Measurements from ENCODE around the gene MSI2.

The MSI2 gene

DNA sequence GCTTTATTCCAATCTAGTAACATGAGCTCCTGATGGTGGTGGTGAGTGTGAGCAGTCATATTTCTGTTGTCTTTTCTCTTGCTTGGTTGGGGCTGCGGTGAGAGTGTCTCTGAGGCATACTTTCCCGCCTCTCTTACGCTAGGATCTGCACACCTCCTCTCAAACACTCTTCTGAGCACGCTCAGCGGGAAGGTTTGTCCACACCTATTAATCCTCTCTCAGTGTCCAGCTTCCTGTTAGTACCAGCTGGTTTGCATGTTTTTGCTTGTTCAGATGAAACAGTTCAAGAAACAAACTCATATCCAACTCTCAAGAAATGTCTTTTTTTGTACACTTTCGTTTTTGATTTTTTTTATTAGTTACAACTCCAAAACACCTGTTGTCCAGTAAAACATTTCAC is 399.2 kb downstream of the MSI2 start:
- no peak overlapping the region for H3K23ac ChIP-seq (ENCODE audit: low read depth, low read length, poor library complexity)
- H3K4me3 ChIP-seq (ENCODE audit: low read length in 2 of 2), result no peak overlapping the region
- no peak overlapping the region for H3K4ac ChIP-seq (ENCODE audit: low read length)
- WGBS, 2 donors (ENCODE audit: extremely low coverage in 2 of 2, insufficient read length in 2 of 2, insufficient replicate concordance in 1 of 2), result no CpG with 5 or more reads among the region's 6 CpGs
- H4K91ac ChIP-seq (ENCODE audit: low read depth, low read length, poor library complexity), result no peak overlapping the region
- no peaks in the 10 kb centered on the region for H3K79me1 ChIP-seq (ENCODE audit: low read depth, low read length)
- H3K9ac ChIP-seq (ENCODE audit: low read depth, low read length, poor library complexity), result no peak overlapping the region
- no peaks in the 10 kb centered on the region for H3K9me3 ChIP-seq (replicated peaks in 1 of 2; ENCODE audit: control insufficient read depth in 2 of 2, insufficient read depth in 1 of 2, low read depth in 1 of 2, low read length in 2 of 2)
- H2BK12ac ChIP-seq (ENCODE audit: low read length), result no peak overlapping the region
- peaks cover 4 to 10% of the 10 kb centered on the region in 2 donors for H3K4me1 ChIP-seq (ENCODE audit: control insufficient read depth in 2 of 2, insufficient read depth in 1 of 2, low read depth in 1 of 2, low read length in 2 of 2)
- no peak overlapping the region for H3K14ac ChIP-seq (ENCODE audit: low read length)
- no peak overlapping the region for H3K27ac ChIP-seq (replicated peaks; ENCODE audit: low read length)
- H3K27me3 ChIP-seq (ENCODE audit: control insufficient read depth in 3 of 3, insufficient read depth in 3 of 3, low read depth in 1 of 3, low read length in 3 of 3), result no peaks in the 10 kb centered on the region
- no peak overlapping the region for H2AK5ac ChIP-seq (ENCODE audit: low read depth, low read length)
- H2AFZ ChIP-seq (ENCODE audit: low read length), result no peak overlapping the region
- H3K4me2 ChIP-seq (ENCODE audit: insufficient read depth, low read length, poor library complexity, severe bottlenecking), result no peak overlapping the region
- no peak for DNase-seq (ENCODE audit: low spot score)
- H2BK15ac ChIP-seq (ENCODE audit: low read length), result no peak overlapping the region
- H2BK120ac ChIP-seq (ENCODE audit: low read depth, low read length), result no peak overlapping the region
- H3K18ac ChIP-seq (ENCODE audit: low read length), result no peak overlapping the region
- H2BK5ac ChIP-seq (ENCODE audit: low read length), result no peak overlapping the region
- H3K36me3 ChIP-seq (replicated peaks in 1 of 2; ENCODE audit: control insufficient read depth in 2 of 2, insufficient read depth in 2 of 2, low read length in 2 of 2), result peaks cover 10 to 82% of the 10 kb centered on the region in 2 donors
- H4K8ac ChIP-seq (ENCODE audit: low read depth, low read length), result no peak overlapping the region

GRCh38 chr17:57657211-57657610 is 400.9 kb downstream of the MSI2 start:
- WGBS, 2 donors (ENCODE audit: extremely low coverage in 2 of 2, insufficient read length in 2 of 2, insufficient replicate concordance in 1 of 2), result no CpG with 5 or more reads among the region's 2 CpGs

DNA sequence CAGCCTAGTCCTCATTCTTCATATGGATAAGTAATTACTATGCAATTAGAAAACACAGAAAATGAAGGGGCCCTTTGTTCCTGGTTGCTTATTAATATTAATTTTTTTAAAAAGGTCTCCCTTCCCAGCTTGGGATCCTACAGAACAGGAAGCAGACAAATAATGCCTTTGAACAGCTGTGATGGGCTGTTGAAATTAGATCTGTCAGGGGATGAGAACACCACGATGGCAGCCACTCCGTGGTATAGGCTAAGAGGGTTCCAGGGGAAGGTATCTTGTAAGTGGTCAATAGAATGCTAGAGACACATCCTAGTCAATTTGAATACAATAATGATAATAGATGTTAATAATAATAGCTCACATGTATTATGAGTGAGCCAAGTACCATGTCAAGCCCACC is 405.7 kb downstream of the MSI2 start:
- no peak overlapping the region for H4K91ac ChIP-seq (ENCODE audit: low read depth, low read length, poor library complexity)
- no peak overlapping the region for H2AK5ac ChIP-seq (ENCODE audit: low read depth, low read length)
- no peak overlapping the region for H3K4ac ChIP-seq (ENCODE audit: low read length)
- peaks cover 34 to 36% of the 10 kb centered on the region in 2 donors for H3K4me1 ChIP-seq (ENCODE audit: control insufficient read depth in 2 of 2, insufficient read depth in 1 of 2, low read depth in 1 of 2, low read length in 2 of 2)
- H3K4me3 ChIP-seq (ENCODE audit: low read length in 2 of 2), result no peak overlapping the region
- H3K23ac ChIP-seq (ENCODE audit: low read depth, low read length, poor library complexity), result no peak overlapping the region
- H3K27ac ChIP-seq (replicated peaks; ENCODE audit: low read length), result no peak overlapping the region
- H4K8ac ChIP-seq (ENCODE audit: low read depth, low read length), result no peak overlapping the region
- H3K9me3 ChIP-seq (replicated peaks in 1 of 2; ENCODE audit: control insufficient read depth in 2 of 2, insufficient read depth in 1 of 2, low read depth in 1 of 2, low read length in 2 of 2), result no peaks in the 10 kb centered on the region
- H3K9ac ChIP-seq (ENCODE audit: low read depth, low read length, poor library complexity), result no peak overlapping the region
- H3K36me3 ChIP-seq (replicated peaks in 1 of 2; ENCODE audit: control insufficient read depth in 2 of 2, insufficient read depth in 2 of 2, low read length in 2 of 2), result peaks cover 3 to 39% of the 10 kb centered on the region in 2 donors
- no peak overlapping the region for H2BK5ac ChIP-seq (ENCODE audit: low read length)
- no peak overlapping the region for H2BK120ac ChIP-seq (ENCODE audit: low read depth, low read length)
- no peak overlapping the region for H2BK15ac ChIP-seq (ENCODE audit: low read length)
- H3K14ac ChIP-seq (ENCODE audit: low read length), result no peak overlapping the region
- H3K27me3 ChIP-seq (ENCODE audit: control insufficient read depth in 3 of 3, insufficient read depth in 3 of 3, low read depth in 1 of 3, low read length in 3 of 3), result no peaks in the 10 kb centered on the region
- H2BK12ac ChIP-seq (ENCODE audit: low read length), result no peak overlapping the region
- H2AFZ ChIP-seq (ENCODE audit: low read length), result no peak overlapping the region
- H3K79me1 ChIP-seq (ENCODE audit: low read depth, low read length), result no peaks in the 10 kb centered on the region
- no peak for DNase-seq (ENCODE audit: low spot score)
- no peak overlapping the region for H3K18ac ChIP-seq (ENCODE audit: low read length)
- no peak overlapping the region for H3K4me2 ChIP-seq (ENCODE audit: insufficient read depth, low read length, poor library complexity, severe bottlenecking)
- WGBS, 2 donors (ENCODE audit: extremely low coverage in 2 of 2, insufficient read length in 2 of 2, insufficient replicate concordance in 1 of 2), result no CpG with 5 or more reads among the region's 2 CpGs

More at GRCh38 chr17:57657211-57657610, 400.9 kb downstream of the MSI2 start:
- no peak overlapping the region for H2AFZ ChIP-seq (ENCODE audit: low read length)
- no peak overlapping the region for H2AK5ac ChIP-seq (ENCODE audit: low read depth, low read length)
- no peak overlapping the region for H3K23ac ChIP-seq (ENCODE audit: low read depth, low read length, poor library complexity)
- H3K14ac ChIP-seq (ENCODE audit: low read length), result no peak overlapping the region
- H4K91ac ChIP-seq (ENCODE audit: low read depth, low read length, poor library complexity), result no peak overlapping the region
- no peak for DNase-seq (ENCODE audit: low spot score)
- no peaks in the 10 kb centered on the region for H3K79me1 ChIP-seq (ENCODE audit: low read depth, low read length)
- no peak overlapping the region for H2BK5ac ChIP-seq (ENCODE audit: low read length)
- H2BK12ac ChIP-seq (ENCODE audit: low read length), result no peak overlapping the region
- no peak overlapping the region for H3K18ac ChIP-seq (ENCODE audit: low read length)
- H2BK15ac ChIP-seq (ENCODE audit: low read length), result no peak overlapping the region
- no peak overlapping the region for H3K4me3 ChIP-seq (ENCODE audit: low read length in 2 of 2)
- H3K4me1 ChIP-seq (ENCODE audit: control insufficient read depth in 2 of 2, insufficient read depth in 1 of 2, low read depth in 1 of 2, low read length in 2 of 2), result peaks cover 15 to 18% of the 10 kb centered on the region in 2 donors
- H3K27me3 ChIP-seq (ENCODE audit: control insufficient read depth in 3 of 3, insufficient read depth in 3 of 3, low read depth in 1 of 3, low read length in 3 of 3), result no peaks in the 10 kb centered on the region
- no peaks in the 10 kb centered on the region for H3K9me3 ChIP-seq (replicated peaks in 1 of 2; ENCODE audit: control insufficient read depth in 2 of 2, insufficient read depth in 1 of 2, low read depth in 1 of 2, low read length in 2 of 2)
- no peak overlapping the region for H3K4me2 ChIP-seq (ENCODE audit: insufficient read depth, low read length, poor library complexity, severe bottlenecking)
- no peak overlapping the region for H3K9ac ChIP-seq (ENCODE audit: low read depth, low read length, poor library complexity)
- peaks cover 10 to 69% of the 10 kb centered on the region in 2 donors for H3K36me3 ChIP-seq (replicated peaks in 1 of 2; ENCODE audit: control insufficient read depth in 2 of 2, insufficient read depth in 2 of 2, low read length in 2 of 2)
- no peak overlapping the region for H2BK120ac ChIP-seq (ENCODE audit: low read depth, low read length)
- H3K27ac ChIP-seq (replicated peaks; ENCODE audit: low read length), result no peak overlapping the region
- H3K4ac ChIP-seq (ENCODE audit: low read length), result no peak overlapping the region
- H4K8ac ChIP-seq (ENCODE audit: low read depth, low read length), result no peak overlapping the region

DNA sequence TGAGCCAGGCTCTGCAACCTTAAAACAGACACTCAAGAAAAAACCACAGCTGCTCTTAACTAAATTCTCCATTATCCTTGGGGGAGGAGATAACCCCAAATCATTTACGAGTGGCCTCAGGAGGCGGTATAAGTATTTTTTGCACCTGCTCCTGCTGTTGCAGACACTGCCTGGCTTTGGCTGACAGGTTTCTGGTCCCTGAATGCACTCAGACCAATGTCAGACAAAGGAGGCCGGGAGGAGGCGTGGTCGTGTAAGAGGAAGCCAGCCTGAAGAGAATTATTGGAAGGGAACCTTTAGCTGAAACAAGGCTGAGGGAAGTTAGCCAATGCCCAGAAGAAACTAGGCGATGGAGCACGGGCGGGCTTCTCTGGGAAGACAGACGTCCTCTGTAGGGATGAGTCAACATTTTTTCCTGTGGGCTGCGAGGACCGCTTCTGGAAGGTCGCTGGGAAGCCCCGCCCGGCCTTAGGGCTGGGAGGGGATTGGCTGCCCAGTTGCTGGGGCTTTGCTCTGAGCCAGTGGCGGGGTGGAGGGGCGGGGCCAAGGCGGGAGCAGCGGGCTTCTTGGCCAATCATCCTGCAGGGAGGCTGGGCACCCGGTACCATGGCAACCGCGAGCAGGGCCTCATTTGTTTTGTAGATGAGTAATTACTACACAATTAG is 406.5 kb downstream of the MSI2 start:
- Histone ChIP-seq H3K36me3 (replicated peaks in 1 of 2; ENCODE audit: control insufficient read depth in 2 of 2, insufficient read depth in 2 of 2, low read length in 2 of 2) (peaks cover 3 to 39% of the 10 kb centered on the region in 2 donors), H2BK12ac (ENCODE audit: low read length) (no peak overlapping the region), H4K8ac (ENCODE audit: low read depth, low read length) (no peak overlapping the region), H3K14ac (ENCODE audit: low read length) (no peak overlapping the region), H2AK5ac (ENCODE audit: low read depth, low read length) (no peak overlapping the region), H3K9me3 (replicated peaks in 1 of 2; ENCODE audit: control insufficient read depth in 2 of 2, insufficient read depth in 1 of 2, low read depth in 1 of 2, low read length in 2 of 2) (peaks cover 0 to 2% of the 10 kb centered on the region in 2 donors), H3K9ac (ENCODE audit: low read depth, low read length, poor library complexity) (no peak overlapping the region), H3K18ac (ENCODE audit: low read length) (peak overlapping the region; percentile 44), H3K4me1 (ENCODE audit: control insufficient read depth in 2 of 2, insufficient read depth in 1 of 2, low read depth in 1 of 2, low read length in 2 of 2) (peaks cover 34 to 36% of the 10 kb centered on the region in 2 donors), H2BK120ac (ENCODE audit: low read depth, low read length) (no peak overlapping the region), H3K4me2 (ENCODE audit: insufficient read depth, low read length, poor library complexity, severe bottlenecking) (peak overlapping the region; percentile 85), H4K91ac (ENCODE audit: low read depth, low read length, poor library complexity) (no peak overlapping the region), H3K79me1 (ENCODE audit: low read depth, low read length) (no peaks in the 10 kb centered on the region), H2AFZ (ENCODE audit: low read length) (peak overlapping the region; percentile 78), H2BK15ac (ENCODE audit: low read length) (no peak overlapping the region), H3K27me3 (ENCODE audit: control insufficient read depth in 3 of 3, insufficient read depth in 3 of 3, low read depth in 1 of 3, low read length in 3 of 3) (no peaks in the 10 kb centered on the region), H2BK5ac (ENCODE audit: low read length) (no peak overlapping the region), H3K4ac (ENCODE audit: low read length) (no peak overlapping the region), H3K4me3 (ENCODE audit: low read length in 2 of 2) (peak overlapping the region; percentile 46 to 73), H3K23ac (ENCODE audit: low read depth, low read length, poor library complexity) (no peak overlapping the region), H3K27ac (replicated peaks; ENCODE audit: low read length) (peak overlapping the region; percentile 91)
- peak; percentile 92 for DNase-seq (ENCODE audit: low spot score)
- WGBS, 2 donors (ENCODE audit: extremely low coverage in 2 of 2, insufficient read length in 2 of 2, insufficient replicate concordance in 1 of 2), result no CpG with 5 or more reads among the region's 21 CpGs

Measured in neuronal stem cell (in vitro differentiated cells).